Skeletal muscle satellite cell (primary cell): Measurements from ENCODE around the gene MBLAC1.

Source experiments
- H3K27me3 ChIP-seq: 2 replicates; pipeline ENCODE4 v1.7.0; 2013; ENCODE audit warnings: low read length; ENCODE audit not compliant: control insufficient read depth, insufficient read depth
- H3K36me3 ChIP-seq: 2 replicates; pipeline ENCODE4 v1.7.0; 2013; ENCODE audit warnings: mild to moderate bottlenecking, control low read depth, low read length; ENCODE audit not compliant: insufficient read depth
- H3K4me1 ChIP-seq: 2 replicates; pipeline ENCODE4 v1.7.0; 2013; ENCODE audit warnings: low read length; ENCODE audit not compliant: control insufficient read depth, insufficient read depth
- H3K4me2 ChIP-seq: 2 replicates; pipeline ENCODE4 v1.7.0; 2013; ENCODE audit warnings: mild to moderate bottlenecking, low read length
- H3K4me3 ChIP-seq: 2 replicates; pipeline ENCODE4 v1.7.0; 2013; ENCODE audit warnings: low read length
- H3K9ac ChIP-seq: 2 replicates; pipeline ENCODE4 v1.7.0; 2013; ENCODE audit warnings: mild to moderate bottlenecking, low read depth, low read length, moderate library complexity
- H3K9me3 ChIP-seq: replicated peaks from 2 replicates; pipeline ENCODE4 v1.7.0; 2013; ENCODE audit warnings: mild to moderate bottlenecking, control low read depth, low read length

Gene MBLAC1

GRCh38 chr7:100100420-100101015, 26.2 kb upstream of the MBLAC1 start:
- H3K4me2 ChIP-seq, result peak overlapping the region; percentile 97
- H3K27me3 ChIP-seq, result no peaks in the 10 kb centered on the region
- peaks cover 22% of the 10 kb centered on the region for H3K4me1 ChIP-seq
- peaks cover 53% of the 10 kb centered on the region for H3K36me3 ChIP-seq
- H3K9ac ChIP-seq, result peak overlapping the region; percentile 94
- H3K9me3 ChIP-seq, result no peaks in the 10 kb centered on the region
- H3K4me3 ChIP-seq, result peak overlapping the region; percentile 92

- Histone ChIP-seq H3K4me1 (peaks cover 22% of the 10 kb centered on the region), H3K27me3 (no peaks in the 10 kb centered on the region), H3K9me3 (no peaks in the 10 kb centered on the region), H3K36me3 (peaks cover 52% of the 10 kb centered on the region), H3K9ac (peak within 1 kb of the TSS; percentile 94), H3K4me3 (peak within 1 kb of the TSS; percentile 92), H3K4me2 (peak within 1 kb of the TSS; percentile 97)
These were observed 25.5 kb upstream of the MBLAC1 start, which contains the start of the genes AP4M1 and MCM7 for GRCh38 chr7:100101016-100101862. Gene AP4M1 (plus strand): TSS chr7:100101643. CDS start chr7:100101715, 72 bp downstream. Gene MCM7 (minus strand): TSS chr7:100101397. CDS start chr7:100101294, 103 bp downstream.

GRCh38 chr7:100102950-100103840, 23.6 kb upstream of the MBLAC1 start:
- no peaks in the 10 kb centered on the region for H3K9me3 ChIP-seq
- peak overlapping the region; percentile 92 for H3K4me2 ChIP-seq
- peak overlapping the region; percentile 92 for H3K4me3 ChIP-seq
- H3K4me1 ChIP-seq, result peaks cover 22% of the 10 kb centered on the region
- H3K27me3 ChIP-seq, result no peaks in the 10 kb centered on the region
- peaks cover 54% of the 10 kb centered on the region for H3K36me3 ChIP-seq
- peak overlapping the region; percentile 94 for H3K9ac ChIP-seq

GRCh38 chr7:100105534-100105933, 21.2 kb upstream of the MBLAC1 start:
- no peak overlapping the region for H3K9ac ChIP-seq
- H3K4me3 ChIP-seq, result no peak overlapping the region
- no peaks in the 10 kb centered on the region for H3K9me3 ChIP-seq
- peaks cover 15% of the 10 kb centered on the region for H3K4me1 ChIP-seq
- H3K36me3 ChIP-seq, result peaks cover 48% of the 10 kb centered on the region
- no peak overlapping the region for H3K4me2 ChIP-seq
- no peaks in the 10 kb centered on the region for H3K27me3 ChIP-seq

- H3K9ac ChIP-seq, result no peak overlapping the region
- H3K4me2 ChIP-seq, result no peak overlapping the region
- peaks cover 55% of the 10 kb centered on the region for H3K36me3 ChIP-seq
- no peak overlapping the region for H3K4me3 ChIP-seq
- no peaks in the 10 kb centered on the region for H3K27me3 ChIP-seq
- H3K9me3 ChIP-seq, result no peaks in the 10 kb centered on the region
- H3K4me1 ChIP-seq, result peaks cover 15% of the 10 kb centered on the region
These were observed 20.1 kb upstream of the MBLAC1 start for GRCh38 chr7:100106633-100107032.

- Histone ChIP-seq H3K4me1 (peaks cover 14% of the 10 kb centered on the region), H3K4me2 (no peak overlapping the region), H3K4me3 (no peak overlapping the region), H3K9ac (no peak overlapping the region), H3K9me3 (no peaks in the 10 kb centered on the region), H3K27me3 (no peaks in the 10 kb centered on the region), H3K36me3 (peaks cover 56% of the 10 kb centered on the region)
These were observed 19.5 kb upstream of the MBLAC1 start for GRCh38 chr7:100107125-100107737.

- no peaks in the 10 kb centered on the region for H3K27me3 ChIP-seq
- no peak overlapping the region for H3K4me2 ChIP-seq
- H3K4me3 ChIP-seq, result no peak overlapping the region
- H3K4me1 ChIP-seq, result peaks cover 7% of the 10 kb centered on the region
- H3K9me3 ChIP-seq, result no peaks in the 10 kb centered on the region
- H3K36me3 ChIP-seq, result peaks cover 56% of the 10 kb centered on the region
- no peak overlapping the region for H3K9ac ChIP-seq
These were observed 18.9 kb upstream of the MBLAC1 start for GRCh38 chr7:100107890-100108289.

- Histone ChIP-seq H3K4me1 (no peaks in the 10 kb centered on the region), H3K27me3 (no peaks in the 10 kb centered on the region), H3K9me3 (no peaks in the 10 kb centered on the region), H3K4me2 (no peak overlapping the region), H3K9ac (no peak overlapping the region), H3K36me3 (peaks cover 62% of the 10 kb centered on the region), H3K4me3 (no peak overlapping the region)
These were observed 17.1 kb upstream of the MBLAC1 start for GRCh38 chr7:100109521-100110163.

- H3K9me3 ChIP-seq, result no peaks in the 10 kb centered on the region
- no peak overlapping the region for H3K9ac ChIP-seq
- H3K4me2 ChIP-seq, result no peak overlapping the region
- peaks cover 53% of the 10 kb centered on the region for H3K36me3 ChIP-seq
- no peaks in the 10 kb centered on the region for H3K4me1 ChIP-seq
- no peak overlapping the region for H3K4me3 ChIP-seq
- no peaks in the 10 kb centered on the region for H3K27me3 ChIP-seq
These were observed 15.6 kb upstream of the MBLAC1 start for GRCh38 chr7:100111156-100111555.

GRCh38 chr7:100111914-100112313, 14.9 kb upstream of the MBLAC1 start:
- Histone ChIP-seq H3K4me1 (no peaks in the 10 kb centered on the region), H3K27me3 (no peaks in the 10 kb centered on the region), H3K4me3 (no peak overlapping the region), H3K9ac (no peak overlapping the region), H3K9me3 (no peaks in the 10 kb centered on the region), H3K36me3 (peaks cover 46% of the 10 kb centered on the region), H3K4me2 (no peak overlapping the region)
